Stimulated activated CD8-positive, alpha-beta memory T cell treated with anti-CD3 and anti-CD28 coated beads, Interleukin-4, amount 100 ng/mL, for 24 hours (primary cell): ENCODE measurements around the gene RERE.

ENCODE experiments used
- DNase-seq: peaks from one replicate; pipeline ENCODE4 v3.0.0-alpha.2; 2020; ENCODE audit warnings: low read depth

RERE gene

DNA sequence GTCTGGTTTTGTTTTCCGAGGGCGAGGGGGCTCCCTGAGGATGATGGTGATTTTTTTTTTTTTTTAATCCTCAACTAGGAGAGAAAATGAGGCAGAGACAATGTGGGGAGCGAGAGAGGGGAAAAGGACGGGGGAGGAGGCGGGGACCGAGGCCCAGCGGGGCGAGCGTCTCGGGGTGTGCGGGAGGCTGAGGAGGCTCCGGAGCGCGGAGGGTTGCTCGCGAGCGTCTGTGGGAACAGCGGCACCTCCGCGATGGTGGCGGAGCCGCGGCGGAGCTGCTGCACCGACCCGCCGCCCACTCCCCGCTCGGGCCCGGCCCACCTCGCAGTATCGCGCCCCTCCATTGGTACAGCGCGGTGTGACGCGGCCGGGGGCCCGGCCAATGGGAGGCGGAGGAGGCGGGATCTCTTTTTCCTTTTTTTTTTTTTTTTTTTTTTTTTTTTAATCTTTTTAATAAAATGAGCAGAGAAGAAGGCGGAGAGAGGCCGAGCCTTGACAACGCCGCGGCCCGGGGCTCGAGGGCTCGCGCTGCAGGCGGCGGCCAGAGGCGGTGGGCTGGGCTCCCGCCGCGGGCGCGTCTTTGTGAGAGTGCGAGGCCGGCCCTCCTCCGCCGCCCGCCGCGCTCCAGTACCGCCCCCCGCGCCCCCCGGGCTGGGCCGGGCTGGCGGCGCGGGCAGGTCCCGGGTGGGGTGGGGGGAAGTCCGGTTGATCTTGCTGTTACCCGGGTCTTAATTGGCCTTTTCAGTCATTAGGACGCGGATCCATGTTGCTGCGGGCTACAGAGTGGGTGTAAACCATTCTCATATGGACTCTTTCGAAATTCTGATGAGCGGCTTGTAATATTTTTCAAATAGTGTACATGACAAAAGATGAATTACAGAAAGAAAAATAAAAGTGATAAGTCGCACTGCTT, at the start of gene RERE:
Gene RERE (minus strand): TSS at position 229 of the 913 bp plus-strand sequence.
- peak; percentile 92 for DNase-seq

DNA sequence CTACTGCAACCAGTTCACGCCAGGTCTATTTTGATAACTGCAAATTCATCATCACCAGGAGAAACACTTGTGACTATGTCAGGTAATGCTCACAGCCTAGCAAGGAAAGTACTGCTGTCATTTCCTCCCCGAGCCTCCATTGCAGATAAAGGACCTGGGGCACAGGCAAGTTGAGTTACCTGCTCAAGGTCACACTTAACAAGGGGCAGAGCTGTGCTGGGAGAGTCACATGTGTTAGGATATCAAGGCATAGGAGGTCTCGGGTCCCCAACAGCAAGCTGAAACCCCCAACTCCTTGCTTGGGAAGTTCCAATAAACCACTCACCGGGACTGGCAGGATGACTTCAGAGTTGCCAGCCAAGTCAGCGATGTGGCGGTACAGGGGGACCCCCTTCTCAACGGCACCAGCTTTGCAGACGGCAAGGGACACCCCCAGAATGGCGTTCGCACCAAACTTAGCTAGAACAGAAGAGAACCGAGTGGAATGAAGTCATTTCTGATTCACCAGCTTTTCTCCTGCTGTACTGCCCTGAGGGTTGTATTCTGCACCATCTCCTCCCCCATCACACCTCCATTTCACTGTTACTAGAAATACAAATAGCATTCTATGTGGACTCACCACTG, 49.5 kb upstream of the RERE start:
- DNase-seq = no peak

DNA sequence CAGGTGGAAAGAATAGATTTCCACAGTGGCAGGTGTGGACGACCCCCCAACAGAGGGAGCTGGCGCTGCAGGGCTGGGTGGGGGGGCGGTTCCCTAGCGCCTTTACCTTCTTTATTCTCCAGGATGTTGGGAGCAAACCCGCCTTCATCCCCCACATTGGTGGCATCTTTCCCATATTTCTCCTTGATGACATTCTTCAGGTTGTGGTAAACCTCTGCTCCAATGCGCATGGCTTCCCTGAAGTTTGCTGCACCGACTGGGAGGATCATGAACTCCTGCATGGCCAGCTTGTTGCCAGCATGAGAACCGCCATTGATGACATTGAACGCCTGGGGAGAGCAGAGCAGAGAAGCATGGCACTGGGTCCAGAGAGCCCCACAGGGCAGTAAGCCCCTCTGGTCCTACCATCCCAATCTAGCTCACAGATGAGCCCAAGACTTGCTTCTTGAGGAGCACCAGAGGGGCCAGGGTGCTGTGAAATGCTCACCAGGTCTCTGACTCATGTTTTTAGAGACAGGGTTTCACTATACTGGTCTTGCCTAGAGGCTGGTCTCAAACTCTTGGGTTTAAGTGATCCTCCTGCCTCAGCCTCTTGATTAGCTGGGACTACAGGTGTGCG, 48.8 kb upstream of the RERE start:
- DNase-seq = no peak

DNA sequence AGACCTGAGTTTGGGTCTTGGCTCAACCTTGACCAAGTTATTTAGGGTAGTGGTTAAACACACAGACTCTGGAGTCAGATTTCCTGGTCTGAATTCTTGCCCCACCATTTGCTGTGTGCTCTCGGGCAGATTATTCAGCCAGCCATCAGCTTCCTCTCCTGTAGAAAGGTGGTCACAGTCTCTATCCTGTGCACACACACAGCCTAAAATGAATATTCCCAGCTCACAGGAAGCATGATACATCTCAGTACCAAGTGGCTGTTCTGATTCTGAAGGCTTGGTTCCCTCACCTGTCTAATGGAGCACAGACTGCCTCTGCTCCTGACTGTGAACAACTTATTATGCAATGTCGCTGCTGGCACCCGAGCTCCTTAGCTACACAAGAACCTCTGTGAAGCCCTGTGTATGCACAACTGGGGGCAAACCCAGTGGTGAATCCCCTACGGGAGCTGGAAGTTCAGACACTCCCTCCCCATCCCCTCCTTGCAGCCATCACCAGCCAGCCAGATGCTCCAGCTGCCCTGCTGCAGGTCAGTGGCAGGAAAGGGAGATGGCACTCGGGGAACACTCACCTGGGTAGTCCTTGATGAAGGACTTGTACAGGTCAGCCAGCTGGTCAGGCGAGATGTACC, 47.4 kb upstream of the RERE start:
- DNase-seq = no peak

DNA sequence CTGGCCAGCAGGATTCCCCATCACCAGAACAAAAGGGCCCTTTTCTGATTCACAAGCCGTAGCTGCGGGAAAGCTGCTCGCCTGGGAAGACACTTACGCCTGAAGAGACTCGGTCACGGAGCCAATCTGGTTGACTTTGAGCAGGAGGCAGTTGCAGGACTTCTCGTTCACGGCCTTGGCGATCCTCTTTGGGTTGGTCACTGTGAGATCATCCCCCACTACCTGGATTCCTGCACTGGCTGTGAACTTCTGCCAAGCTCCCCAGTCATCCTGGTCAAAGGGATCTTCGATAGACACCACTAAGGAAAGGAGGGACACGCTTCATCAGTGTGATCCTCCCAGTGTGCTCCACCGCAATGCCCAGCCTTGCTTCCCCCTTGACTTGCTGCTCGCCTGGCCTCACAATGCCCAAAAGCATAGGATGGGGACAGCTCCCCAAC, 46.4 kb upstream of the RERE start:
- DNase-seq = no peak

DNA sequence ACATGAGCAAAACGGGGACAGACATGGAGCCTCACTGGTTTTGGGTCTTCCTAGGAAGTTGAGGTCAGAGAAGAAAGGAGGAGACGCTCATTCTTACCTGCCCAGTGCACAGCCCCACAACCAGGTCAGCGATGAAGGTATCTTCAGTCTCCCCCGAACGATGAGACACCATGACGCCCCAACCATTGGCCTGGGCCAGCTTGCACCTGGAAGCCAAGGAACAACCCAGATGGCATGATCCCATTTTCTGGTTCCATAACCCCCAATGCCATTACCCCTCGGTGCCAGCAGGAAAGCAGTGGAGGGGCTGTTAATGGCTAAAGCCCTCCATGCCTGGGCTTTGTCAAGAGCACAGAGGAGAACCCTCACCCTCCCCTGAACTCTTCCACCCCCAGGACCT, 45.7 kb upstream of the RERE start:
- no peak for DNase-seq

DNA sequence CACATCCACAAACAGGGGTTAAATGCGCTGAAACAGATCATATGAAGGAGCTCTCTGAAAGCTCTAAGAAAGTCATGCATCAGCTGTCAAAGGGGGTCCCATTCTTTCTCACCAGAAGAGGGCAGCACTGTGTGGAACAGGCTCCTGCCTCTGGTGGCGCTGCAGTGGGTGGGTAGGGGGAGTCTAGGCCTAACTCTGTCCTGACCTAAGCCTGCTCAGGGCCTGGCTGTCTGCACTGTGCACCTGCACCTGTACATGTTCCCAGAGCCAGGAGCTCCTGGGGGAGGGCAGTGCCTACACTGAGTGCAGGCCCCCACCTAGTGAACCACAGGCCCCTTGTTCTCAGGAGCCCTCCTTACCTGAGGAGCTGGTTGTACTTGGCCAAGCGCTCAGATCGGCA, 45.1 kb upstream of the RERE start:
- DNase-seq = peak; percentile 33

DNA sequence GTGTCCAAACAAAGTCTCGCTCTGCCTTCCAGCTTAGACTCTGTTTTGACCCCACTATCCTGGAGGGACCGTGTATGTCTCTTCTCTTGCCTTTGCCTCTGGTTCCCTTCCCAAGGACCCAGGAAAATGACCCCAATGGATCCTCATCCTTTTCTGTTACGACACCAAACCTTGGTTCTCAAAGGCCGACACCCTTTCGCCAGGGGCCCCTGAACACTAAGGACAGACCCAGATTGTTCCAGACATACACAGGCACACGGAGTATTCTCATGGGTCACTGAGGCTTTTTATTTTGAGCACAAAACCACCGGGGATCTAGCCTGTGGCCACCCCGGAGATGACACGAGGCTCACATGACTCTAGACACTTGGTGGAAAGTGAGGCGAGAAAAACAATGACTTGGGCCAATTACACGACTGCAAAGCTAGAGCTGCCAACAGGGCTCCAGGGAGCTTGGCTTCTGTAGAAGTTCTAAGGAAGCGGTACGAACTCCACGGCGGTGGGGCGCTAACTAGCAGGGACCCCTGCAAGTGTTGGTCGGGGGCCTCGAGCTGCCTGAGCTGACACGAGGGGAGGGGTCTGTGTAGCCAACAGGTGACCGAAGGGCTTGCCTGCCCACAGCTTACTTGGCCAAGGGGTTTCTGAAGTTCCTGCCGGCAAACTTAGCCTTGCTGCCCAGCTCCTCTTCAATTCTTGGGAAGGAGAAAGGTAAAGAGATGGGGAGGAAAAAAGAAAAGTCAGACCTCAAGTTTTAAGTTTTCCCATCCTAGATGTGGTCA, 43.5 kb upstream of the RERE start:
- no peak for DNase-seq

DNA sequence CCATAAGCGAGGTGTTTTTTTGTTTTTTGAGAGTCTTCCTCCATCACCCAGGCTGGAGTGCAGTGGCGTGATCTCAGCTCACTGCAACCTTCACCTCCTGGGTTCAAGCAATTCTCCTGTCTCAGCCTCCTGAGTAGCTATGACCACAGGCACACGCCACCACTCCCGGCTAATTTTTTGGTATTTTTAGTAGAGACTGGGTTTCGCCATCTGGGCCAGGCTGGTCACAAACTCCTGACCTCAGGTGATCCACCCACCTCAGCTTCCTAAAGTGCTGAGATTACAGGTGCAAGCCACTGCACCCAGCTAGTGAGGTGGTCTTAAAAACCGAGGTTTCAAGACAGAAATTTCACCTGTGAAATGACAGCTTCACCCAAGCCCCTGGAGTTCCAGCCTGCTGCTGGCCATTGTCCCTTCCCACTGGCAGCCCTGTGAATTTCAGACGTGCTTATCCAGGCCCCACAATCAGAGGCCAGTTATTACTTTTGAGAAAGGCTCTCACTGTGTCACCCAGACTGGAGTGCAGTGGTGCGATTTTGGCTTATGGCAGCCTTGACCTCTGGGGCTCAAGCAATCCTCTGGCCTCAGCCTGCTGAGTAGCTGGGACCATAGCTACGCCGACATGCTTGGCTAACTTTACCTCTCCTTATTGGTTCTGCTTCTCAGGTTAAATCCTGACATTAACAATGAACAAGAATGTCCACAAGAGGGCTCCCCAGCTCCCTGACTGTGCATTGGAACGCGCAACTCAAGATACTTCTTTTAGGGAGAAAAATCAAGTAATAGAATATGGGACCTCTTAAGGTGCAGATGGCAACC, 41.7 kb upstream of the RERE start:
- no peak for DNase-seq

DNA sequence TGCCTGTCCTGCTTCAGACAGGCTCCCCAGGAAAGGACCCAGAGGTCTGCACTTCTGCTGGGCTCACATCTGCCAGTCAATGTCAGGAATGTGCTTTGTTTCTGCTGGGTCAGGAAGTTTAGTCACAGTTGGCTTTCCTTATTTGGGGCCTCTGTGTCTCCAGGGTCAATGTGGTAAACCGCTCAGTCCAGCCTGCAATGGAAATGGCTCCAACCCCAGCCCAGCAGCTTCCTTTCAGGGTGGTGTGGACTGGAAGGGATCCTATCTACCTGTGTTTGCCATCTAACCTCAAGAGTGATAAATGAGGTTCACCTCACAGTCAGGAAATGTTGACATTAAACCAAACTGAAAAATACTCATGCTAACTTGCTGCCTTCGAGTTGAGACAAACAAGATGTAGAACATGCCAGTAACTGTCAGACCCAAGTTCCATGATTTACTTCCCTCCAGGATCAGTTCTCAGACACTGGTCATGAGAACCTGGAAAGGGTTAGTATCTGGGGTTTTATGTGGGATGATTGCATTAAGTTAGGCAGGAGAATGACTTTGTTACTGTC, 40.8 kb upstream of the RERE start:
- DNase-seq = no peak

DNA sequence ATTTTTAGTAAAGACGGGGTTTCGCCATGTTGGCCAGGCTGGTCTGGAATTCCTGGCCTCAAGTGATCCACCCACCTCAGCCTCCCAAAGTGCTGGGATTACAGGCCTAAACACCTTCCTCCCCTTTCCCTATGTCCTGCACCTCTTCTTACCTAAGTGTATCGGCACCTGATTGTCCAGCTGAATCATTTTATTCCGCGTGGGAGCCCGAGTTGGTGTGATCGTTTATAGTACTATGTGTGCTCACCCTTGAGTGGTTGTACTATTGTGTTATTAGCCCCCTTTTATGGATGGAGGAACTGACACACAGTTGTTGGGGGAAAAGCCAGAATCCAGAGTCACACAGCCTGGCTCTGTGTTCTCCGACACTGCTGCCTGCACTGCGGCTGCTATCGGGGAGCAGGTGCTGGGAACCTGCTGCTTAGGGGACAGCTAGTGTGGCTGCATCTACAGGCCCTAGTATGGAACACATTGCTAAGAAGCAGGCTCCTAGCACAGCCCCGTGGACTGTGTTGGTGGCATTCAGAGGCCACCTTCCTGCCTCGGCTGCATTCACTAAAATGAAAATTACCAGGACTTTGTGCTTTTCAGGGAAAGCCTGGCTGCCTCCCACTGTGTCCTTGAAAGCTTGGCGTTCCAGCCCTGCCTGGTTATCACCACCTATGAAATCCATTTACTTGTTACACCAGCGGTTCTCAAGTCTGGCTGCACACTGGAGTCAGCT, 39.4 kb upstream of the RERE start:
- DNase-seq = no peak

DNA sequence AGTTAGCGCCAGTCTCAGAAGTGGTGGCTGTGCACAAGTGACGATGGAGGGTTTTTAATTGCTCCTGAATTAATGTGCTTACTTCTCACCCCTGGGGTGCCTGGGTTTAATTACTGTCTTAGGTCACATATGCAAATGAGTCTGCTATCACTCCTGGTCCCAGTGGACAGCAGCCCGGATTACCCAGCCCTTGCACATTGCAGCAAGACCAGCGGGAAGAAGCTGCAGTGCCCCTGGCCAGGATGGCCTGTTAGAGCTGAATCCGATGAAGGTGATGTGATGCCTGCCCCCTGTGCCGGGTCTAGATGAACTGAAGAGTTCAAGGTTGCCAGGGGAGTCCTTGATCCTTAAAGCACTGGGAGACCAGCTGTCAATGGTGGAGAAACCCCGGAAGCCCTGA, 36.8 kb upstream of the RERE start:
- DNase-seq = no peak

DNA sequence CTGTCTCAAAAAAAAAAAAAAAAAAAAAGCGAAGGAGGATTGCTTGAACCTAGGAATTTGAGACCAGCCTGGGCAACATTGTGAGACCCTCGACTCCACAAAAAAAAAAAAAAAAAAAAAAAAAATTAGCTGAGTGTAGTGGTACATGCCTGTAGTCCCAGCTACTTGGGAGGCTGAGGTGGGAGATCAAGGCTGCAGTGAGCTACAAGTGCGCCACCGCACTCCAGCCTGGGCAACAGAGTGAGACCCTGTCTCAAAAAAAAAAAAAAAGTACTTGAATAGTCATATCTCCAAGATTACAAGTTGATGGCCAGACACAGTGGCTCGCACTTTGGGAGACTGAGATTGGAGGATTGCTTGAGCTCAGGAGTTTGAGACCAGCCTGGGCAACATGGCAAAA, 33.6 kb upstream of the RERE start:
- no peak for DNase-seq

DNA sequence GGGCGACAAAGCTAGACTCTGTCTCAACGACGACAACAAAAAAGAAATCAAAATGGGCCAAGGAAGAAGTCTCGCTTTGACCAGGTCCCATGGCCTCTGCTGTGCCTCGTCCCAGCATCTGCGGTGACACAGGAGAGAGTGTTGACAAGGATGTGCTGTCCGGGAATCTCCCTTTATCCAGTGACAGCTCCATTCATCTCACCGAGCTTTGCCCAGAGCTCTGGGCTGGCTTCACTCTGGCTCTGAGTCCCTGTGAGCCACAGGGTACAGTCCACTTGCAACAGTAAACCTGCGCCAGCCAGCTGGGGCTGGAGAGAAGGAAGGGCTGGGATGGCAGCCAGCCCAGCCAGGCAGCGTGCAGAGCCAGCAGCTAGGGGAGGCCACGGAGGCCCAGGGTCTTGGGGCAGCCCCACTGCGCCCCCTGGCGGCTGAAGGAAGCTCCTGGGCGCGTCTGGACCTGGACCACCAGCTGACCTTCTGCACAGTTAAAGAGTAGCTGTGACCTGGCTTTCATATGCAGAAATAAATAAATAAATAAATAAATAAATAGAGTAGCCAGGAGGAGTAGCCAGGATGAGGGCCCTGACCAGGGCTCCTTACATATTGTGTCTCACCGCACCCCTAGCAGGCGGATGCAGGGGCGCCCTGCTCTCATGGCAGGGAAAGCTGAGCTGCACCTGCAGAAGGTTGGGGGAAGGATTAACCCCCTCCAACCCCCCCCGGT, 31.4 kb upstream of the RERE start:
- peak; percentile 68 for DNase-seq

DNA sequence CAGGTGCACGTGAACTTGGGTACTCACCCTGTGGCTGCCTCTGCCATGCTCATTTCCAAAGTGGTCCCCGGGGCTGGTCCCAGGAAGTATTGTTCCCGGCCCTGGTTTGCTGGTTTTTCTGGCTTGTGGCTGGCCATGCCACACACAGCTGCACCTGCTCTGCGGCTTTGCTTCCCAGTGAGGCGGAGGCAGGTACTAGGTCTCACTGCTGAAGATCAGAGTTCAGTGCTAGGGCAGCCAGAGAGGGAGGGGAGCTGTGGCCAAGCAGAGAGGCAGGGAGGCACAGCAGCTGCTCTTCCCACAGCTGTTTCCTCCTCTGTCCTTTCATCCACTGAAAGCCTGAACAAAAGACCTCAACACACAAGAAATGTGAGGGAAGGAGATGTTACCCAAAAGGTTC, 30.6 kb upstream of the RERE start:
- DNase-seq = no peak

DNA sequence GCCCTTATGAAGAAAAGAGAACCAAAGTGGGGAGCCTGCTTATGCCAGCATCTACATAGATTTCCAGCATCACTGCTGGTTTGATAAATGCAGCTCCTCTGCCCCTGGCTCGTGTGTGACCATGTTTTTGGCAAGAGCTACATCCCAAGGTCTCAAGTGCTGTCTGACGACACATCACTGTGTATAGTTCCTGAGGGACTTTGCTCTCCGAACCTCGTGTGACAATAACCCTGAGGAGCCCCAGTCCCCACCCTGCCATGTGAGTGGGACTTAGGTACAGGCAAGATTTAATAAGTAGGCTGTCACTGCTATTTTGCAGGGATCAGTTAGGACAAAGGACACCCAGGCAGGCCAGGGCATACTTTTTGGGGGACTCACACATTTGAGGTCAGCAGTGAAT, 28.8 kb upstream of the RERE start:
- DNase-seq = no peak

DNA sequence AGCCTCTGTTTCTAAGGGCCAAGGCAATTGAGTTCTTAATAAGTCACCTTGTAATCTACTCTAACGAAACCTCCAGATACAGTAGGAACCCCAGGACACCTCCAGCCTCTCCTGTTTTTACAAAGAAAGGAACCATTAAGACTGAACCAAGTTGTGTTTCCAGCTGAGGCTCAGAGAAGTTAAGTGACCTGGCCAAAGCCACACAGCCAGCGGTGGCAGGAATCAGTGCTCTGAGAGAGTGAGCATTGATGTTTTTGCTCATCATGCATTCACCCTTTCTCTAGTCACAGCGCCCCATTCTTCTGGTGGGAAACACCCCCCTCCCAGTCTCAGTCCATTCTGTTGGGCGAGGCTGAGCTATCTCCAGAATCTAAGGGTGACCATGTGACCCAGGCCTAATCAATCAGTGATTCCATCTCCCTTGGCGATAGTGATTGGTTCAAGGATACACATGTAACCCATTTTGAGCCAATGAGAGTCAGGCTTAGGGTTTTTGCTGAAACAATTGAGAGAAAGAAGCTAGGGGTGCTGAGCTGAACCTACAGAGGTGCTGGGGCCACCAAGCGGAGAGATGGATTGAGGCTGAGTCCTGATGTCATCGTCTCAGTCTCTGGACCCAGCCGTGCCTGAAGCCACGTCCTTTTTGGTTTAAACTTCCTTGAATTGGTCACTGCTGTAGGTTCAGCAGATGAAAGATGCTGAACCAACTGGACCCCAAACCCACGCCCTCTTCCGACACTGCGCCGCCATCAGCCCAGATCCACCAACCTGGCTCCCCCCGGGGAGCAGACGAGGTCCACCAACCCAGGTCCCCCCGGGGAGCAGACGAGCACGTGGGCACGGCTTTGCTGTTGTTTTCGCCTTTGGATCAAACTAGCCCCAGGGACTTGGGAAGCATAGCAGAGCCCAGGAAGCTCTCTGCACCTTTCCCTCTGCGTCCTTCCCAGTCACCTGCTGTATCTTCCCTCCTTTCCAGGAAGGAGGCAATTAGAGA, 28.0 kb upstream of the RERE start:
- no peak for DNase-seq

DNA sequence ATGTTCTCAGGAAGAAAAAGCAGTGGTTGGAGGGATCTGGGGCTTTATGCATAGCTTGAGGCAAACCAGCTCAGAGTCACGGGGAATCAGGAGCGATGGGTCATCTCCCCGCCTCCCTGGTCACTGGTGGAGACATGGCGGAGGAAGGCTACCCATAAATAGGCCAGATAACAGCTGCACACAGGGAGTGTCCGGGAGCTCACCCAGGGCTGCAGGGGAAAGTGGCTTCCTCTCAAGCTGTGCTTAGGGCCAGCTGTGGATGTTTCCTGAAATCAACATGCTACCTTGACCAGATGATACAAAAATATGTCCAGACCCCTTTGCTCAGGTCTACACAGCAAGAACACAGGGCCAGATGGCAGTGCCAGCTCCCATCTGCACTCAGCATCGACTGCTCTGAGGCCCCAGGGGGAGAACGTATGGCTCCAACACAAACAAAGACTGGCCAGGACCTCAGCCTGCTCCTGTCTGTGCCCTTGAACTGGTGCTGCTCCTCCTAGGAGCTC, 27.1 kb upstream of the RERE start:
- DNase-seq = no peak
